ENCODE data around the gene PHC1. TPM values are rescaled to one million over a fixed set of nuclear protein-coding genes. Genes with fewer than 3 reads are reported as not detected.

The PHC1 gene
- 18.3 and 20.3 TPM in 2 replicates for total RNA-seq

DNA sequence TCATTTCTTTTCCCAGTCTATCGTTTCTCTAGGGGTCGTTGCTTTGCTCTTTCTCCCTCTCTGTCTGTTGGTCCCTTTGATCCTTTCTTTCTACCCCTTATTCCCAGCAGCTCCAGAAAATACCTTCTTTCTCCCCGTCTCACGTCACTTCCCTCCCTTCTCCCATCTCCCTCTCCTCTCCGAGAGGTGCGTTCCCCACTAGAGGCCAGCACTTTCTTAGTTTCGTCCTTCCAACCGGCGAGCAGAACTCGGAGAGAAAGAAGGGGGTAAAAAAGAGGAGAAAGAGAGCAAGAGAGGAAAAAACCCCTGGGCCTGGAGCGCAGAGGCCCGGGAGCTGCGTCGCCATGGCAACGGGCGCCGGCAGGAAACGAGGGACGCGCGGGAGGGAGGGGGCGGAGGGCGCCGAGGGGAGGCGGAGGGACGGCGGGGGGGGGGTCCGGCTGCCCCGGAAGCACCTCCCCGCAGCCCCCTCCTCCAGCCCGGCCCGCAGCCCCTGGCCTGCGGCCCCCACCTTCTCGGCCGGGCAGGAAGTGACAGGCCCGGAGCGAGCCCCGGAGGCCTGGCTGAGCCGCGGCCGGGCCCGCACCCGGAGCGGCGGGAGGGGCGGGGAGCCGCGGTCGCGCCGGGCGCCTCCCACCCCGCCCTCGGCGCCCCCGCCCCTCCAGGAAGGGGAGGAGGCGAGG, at the start of gene PHC1:
Gene PHC1, plus strand, starts transcription at position 477 of the 683 bp plus-strand sequence. CDS start 3,169 bp downstream, outside the sequence.

DNA sequence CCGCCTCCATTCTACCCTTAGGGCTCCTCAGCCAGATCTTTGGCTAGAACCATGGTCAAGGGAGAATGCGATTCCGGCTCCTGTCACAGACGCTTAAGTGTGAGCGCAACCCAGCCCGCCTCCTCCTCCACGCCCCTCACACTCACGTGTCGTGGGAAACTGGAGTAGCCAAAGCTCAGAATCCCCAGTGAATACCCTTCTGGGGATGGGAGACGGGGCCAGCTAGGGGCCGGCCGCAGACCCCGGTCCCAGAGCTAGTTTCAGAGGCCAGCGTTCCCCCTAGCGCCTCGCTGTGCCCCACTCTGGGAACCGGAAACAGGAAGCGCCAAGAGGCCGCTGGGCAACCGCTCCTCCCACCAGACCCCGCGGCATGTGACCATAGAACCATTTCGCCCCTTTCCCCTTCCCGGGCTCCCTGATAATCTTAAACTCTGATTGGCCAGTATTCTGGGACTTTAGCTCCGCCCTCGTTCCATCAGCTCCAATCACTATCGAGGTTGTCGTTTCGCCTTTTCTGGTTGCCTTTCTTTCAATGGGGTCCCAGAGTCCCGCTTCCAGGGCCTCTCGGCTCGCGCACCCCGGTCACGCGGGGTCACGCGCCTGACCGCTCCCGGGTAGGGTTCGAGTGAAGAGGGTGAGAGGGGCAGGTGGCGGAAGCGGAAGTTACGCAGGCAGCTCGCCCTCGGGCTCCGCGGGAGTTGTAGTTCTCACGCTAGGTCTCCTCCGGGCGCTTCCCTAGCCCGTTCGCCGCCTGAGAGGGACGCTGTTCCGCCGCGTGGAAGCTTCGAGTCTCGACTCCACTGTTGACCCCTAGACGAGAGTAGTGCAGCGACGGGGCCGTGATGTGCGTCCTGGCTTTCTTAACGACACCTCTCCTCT, 35.3 kb downstream of the PHC1 start, which contains the start of gene M6PR:
Gene M6PR, minus strand, starts transcription at position 304 of the 879 bp plus-strand sequence. CDS start 3,241 bp downstream, outside the sequence.

GRCh38 chr12:8989413-8989812, 75.1 kb downstream of the PHC1 start, which contains the start of gene KLRG1:
Gene KLRG1 (plus strand): TSS chr12:8989546. CDS start chr12:8989636, 90 bp downstream.

Other genes with a start within 250 kb of the PHC1 start
- gene RIMKLB, start 216.5 kb upstream of the PHC1 start, total RNA-seq, result 16.5 and 18.1 TPM in 2 replicates
- gene A2ML1, start 91.9 kb upstream of the PHC1 start, total RNA-seq, result not detected in 2 replicates
- 91.0 and 110 TPM in 2 replicates for gene M6PR, start 35.1 kb downstream of the PHC1 start, total RNA-seq
- 0.22 and 0.52 TPM in 2 replicates for gene KLRG1, start 75.0 kb downstream of the PHC1 start, total RNA-seq
- 3.9 and 6.5 TPM in 2 replicates for gene A2M, start 201.4 kb downstream of the PHC1 start, total RNA-seq

All from articular chondrocyte of knee joint (primary cell).